Bronchial epithelial cell (primary cell): ENCODE results near the gene BAK1. TPM values are rescaled to one million over a fixed set of nuclear protein-coding genes. Genes with fewer than 3 reads are reported as not detected.
"Not testable (repeated sequence)": the region's sequence is repeated elsewhere in the genome, so short reads cannot be mapped to it uniquely, and the experiment has no call there.

Source experiments
- DNase-seq: peaks from one replicate; pipeline ENCODE4 v3.0.0-alpha.2; 2010; ENCODE audit warnings: low read depth
- FAIRE-seq: peaks from 2 replicates; lab custom pipeline; 2011; peaks lifted over from hg19 to GRCh38; lab: Jason Lieb, UNC
- H3K27me3 ChIP-seq: 2 replicates; pipeline ENCODE4 v1.5.1; 2011; ENCODE audit warnings: low read length; ENCODE audit not compliant: control insufficient read depth, insufficient read depth
- H3K36me3 ChIP-seq: 2 replicates; pipeline ENCODE4 v1.5.1; 2011; ENCODE audit warnings: low read length; ENCODE audit not compliant: control insufficient read depth, insufficient read depth
- H3K4me3 ChIP-seq: 2 replicates; pipeline ENCODE4 v1.5.1; 2011; ENCODE audit warnings: mild to moderate bottlenecking, low read depth, low read length, control low read depth
- CTCF ChIP-seq: IDR thresholded peaks from 2 replicates; pipeline ENCODE4 v1.5.1; 2011; ENCODE audit warnings: mild to moderate bottlenecking, moderate library complexity, low read length, control low read depth, inconsistent platforms; ENCODE audit not compliant: insufficient read depth, severe bottlenecking
- total RNA-seq: library from RNA; depleted of rRNA; stranded (reverse); fragments of >200 nt; gene quantifications from 2 replicates; pipeline ENCODE4 v1.2.1, GENCODE V29; 2014

Gene BAK1
- total RNA-seq, 1 donor from 2014 or later, result 25.5 TPM

GRCh38 chr6:33547499-33547898 is 32.6 kb downstream of the BAK1 start:
- TF ChIP-seq CTCF, result no peak
- no peak for DNase-seq
- H3K27me3 ChIP-seq, result no peaks in the 10 kb centered on the region
- H3K4me3 ChIP-seq, result no peak overlapping the region
- FAIRE-seq, result no peak
- no peaks in the 10 kb centered on the region for H3K36me3 ChIP-seq

- Histone ChIP-seq H3K27me3 (no peaks in the 10 kb centered on the region), H3K36me3 (no peaks in the 10 kb centered on the region), H3K4me3 (no peak overlapping the region)
- no peak for FAIRE-seq
- DNase-seq, result no peak
- no peak for TF ChIP-seq CTCF
Observed at GRCh38 chr6:33546766-33547165, 33.3 kb downstream of the BAK1 start.

- H3K36me3 ChIP-seq, FAIRE-seq, H3K4me3 ChIP-seq, DNase-seq, H3K27me3 ChIP-seq: not testable (repeated sequence)
Observed at GRCh38 chr6:33545292-33545691, 34.8 kb downstream of the BAK1 start.

- no peak for FAIRE-seq
- H3K4me3 ChIP-seq, result no peak overlapping the region
Observed at GRCh38 chr6:33543116-33543515, 37.0 kb downstream of the BAK1 start.

DNA sequence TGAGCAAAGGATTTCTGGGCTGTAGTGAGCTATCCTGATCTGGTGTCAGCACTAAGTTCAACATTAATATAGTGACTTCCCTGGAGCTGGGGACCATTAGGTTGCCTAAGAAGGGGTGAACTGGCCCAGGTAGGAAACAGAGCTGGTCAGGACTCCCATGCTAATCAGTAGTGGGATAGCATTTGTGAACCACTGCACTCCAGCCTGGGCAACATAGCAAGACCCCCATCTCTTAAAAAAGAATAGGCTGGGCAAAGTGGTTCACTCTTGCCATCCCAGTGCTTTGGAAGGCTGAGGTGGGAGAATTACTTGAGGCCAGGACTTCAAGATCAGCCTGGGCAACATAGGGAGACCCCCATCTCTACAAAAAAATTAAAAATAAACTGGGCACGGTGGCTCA is 39.3 kb downstream of the BAK1 start:
- Histone ChIP-seq H3K27me3 (no peaks in the 10 kb centered on the region), H3K36me3 (no peaks in the 10 kb centered on the region), H3K4me3 (no peak overlapping the region)
- no peak for FAIRE-seq
- no peak for TF ChIP-seq CTCF
- DNase-seq, result no peak

More at GRCh38 chr6:33543116-33543515, 37.0 kb downstream of the BAK1 start:
- no peak for DNase-seq
- no peak for TF ChIP-seq CTCF
- H3K36me3 ChIP-seq, result no peaks in the 10 kb centered on the region
- H3K27me3 ChIP-seq, result no peaks in the 10 kb centered on the region

GRCh38 chr6:33534702-33535101 is 45.4 kb downstream of the BAK1 start:
- DNase-seq (no peak), FAIRE-seq (no peak)
- H3K27me3 ChIP-seq, result no peaks in the 10 kb centered on the region
- no peaks in the 10 kb centered on the region for H3K36me3 ChIP-seq
- no peak for TF ChIP-seq CTCF
- H3K4me3 ChIP-seq, result no peak overlapping the region

DNA sequence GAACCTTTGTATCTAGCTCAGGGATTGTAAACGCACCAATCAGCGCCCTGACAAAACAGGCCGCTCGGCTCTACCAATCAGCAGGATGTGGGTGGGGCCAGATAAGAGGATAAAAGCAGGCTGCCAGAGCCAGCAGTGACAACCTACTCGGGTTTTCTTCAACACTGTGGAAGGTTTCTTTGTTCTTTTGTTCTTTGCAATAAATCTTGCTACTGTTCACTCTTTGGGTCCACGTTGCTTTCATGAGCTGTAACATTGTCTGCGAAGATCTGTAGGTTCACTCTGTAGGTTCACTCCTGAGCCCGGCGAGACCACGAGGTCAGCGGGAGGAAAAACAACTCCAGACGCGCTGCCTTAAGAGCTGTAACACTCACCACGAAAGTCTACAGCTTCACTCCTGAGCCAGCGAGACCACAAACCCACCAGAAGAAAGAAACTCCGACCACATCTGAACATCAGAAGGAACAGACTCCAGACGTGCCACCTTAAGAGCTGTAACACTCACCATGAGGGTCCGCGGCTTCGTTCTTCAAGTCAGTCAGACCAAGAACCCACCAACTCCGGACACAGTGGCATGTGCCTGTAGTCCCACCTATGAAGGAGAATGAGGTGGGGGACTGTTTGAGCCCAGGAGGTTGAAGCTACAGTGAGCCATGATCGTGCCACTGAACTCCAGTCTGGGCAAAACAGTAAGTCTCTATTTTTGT is 46.8 kb downstream of the BAK1 start:
- not testable (repeated sequence) for DNase-seq, H3K27me3 ChIP-seq, H3K4me3 ChIP-seq, H3K36me3 ChIP-seq, FAIRE-seq

DNA sequence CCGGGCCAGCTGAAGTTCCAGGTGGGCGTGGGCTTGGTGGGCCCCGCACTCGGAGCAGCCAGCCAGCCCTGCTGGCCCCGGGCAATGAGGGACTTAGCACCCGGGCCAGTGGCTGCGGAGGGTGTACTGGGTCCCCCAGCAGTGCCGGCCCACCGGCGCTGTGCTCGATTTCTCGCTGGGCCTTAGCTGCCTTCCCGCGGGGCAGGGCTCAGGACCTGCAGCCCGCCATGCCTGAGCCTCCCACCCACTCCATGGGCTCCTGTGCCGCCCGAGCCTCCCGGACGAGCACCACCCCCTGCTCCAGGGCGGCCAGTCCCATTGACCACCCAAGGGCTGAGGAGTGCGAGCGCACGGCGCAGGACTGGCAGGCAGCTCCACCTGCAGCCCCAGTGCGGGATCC is 47.6 kb downstream of the BAK1 start:
- not testable (repeated sequence) for DNase-seq, FAIRE-seq, H3K27me3 ChIP-seq

GRCh38 chr6:33530617-33531016 is 49.5 kb downstream of the BAK1 start:
- FAIRE-seq, result not testable (repeated sequence)

More for the DNA sequence above, 47.6 kb downstream of the BAK1 start:
- H3K36me3 ChIP-seq, H3K4me3 ChIP-seq: not testable (repeated sequence)

More at GRCh38 chr6:33530617-33531016, 49.5 kb downstream of the BAK1 start:
- H3K36me3 ChIP-seq, DNase-seq, H3K27me3 ChIP-seq, H3K4me3 ChIP-seq: not testable (repeated sequence)
